Measurements from ENCODE around the gene MYOM3.

DNA sequence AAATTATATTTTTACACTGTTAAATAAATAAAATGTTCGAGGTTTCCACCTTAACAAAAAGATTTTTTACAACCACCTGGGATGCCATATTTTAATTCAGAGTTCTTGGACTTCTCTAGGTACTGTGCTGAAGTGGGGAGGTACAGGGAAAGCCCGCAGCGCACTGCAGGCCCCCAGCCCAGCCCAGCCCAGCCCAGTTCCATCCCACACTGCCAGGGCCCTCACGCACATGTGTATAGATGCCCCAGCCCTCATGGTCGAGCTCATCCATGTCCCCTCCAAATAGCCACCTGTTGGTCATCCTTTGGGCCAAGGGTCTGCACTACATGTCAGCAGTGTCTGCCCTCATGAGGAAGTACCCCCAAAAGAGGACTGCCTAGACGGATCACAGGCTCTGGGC is 11.7 kb upstream of the MYOM3 start:
- TF ChIP-seq POLR2A (IDR thresholded peaks at IDR 0.05): no peak
- TF ChIP-seq, protein P1, sequence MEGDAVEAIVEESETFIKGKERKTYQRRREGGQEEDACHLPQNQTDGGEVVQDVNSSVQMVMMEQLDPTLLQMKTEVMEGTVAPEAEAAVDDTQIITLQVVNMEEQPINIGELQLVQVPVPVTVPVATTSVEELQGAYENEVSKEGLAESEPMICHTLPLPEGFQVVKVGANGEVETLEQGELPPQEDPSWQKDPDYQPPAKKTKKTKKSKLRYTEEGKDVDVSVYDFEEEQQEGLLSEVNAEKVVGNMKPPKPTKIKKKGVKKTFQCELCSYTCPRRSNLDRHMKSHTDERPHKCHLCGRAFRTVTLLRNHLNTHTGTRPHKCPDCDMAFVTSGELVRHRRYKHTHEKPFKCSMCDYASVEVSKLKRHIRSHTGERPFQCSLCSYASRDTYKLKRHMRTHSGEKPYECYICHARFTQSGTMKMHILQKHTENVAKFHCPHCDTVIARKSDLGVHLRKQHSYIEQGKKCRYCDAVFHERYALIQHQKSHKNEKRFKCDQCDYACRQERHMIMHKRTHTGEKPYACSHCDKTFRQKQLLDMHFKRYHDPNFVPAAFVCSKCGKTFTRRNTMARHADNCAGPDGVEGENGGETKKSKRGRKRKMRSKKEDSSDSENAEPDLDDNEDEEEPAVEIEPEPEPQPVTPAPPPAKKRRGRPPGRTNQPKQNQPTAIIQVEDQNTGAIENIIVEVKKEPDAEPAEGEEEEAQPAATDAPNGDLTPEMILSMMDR (IDR thresholded peaks at IDR 0.05): no peak

All from prostate gland (tissue), 2 donors.